HUES64 (cell line): ENCODE measurements around the gene BRD1.
"Not testable (repeated sequence)": the region's sequence is repeated elsewhere in the genome, so short reads cannot be mapped to it uniquely, and the experiment has no call there.

Experiments used
- H3K27ac ChIP-seq: 2 replicates; pipeline ENCODE4 v1.7.0; 2013; ENCODE audit warnings: low read depth, low read length, inconsistent platforms
- H3K27me3 ChIP-seq: 2 replicates; pipeline ENCODE4 v1.6.1; 2013; ENCODE audit warnings: mild to moderate bottlenecking, low read length; ENCODE audit not compliant: insufficient read depth
- H3K36me3 ChIP-seq: 2 replicates; pipeline ENCODE4 v1.6.1; 2013; ENCODE audit warnings: mild to moderate bottlenecking, low read length; ENCODE audit not compliant: insufficient read depth
- H3K4me1 ChIP-seq: 2 replicates; pipeline ENCODE4 v1.6.1; 2013; ENCODE audit warnings: mild to moderate bottlenecking, low read length, moderate library complexity; ENCODE audit not compliant: insufficient read depth
- H3K4me3 ChIP-seq: 2 replicates; pipeline ENCODE4 v1.5.1; 2013; ENCODE audit warnings: mild to moderate bottlenecking, low read length, moderate library complexity
- H3K9ac ChIP-seq: 2 replicates; pipeline ENCODE4 v1.6.1; 2013; ENCODE audit warnings: mild to moderate bottlenecking, low read depth, low read length
- H3K9me3 ChIP-seq: 2 replicates; pipeline ENCODE4 v1.6.1; 2013; ENCODE audit warnings: low read depth, low read length; ENCODE audit not compliant: insufficient read depth
- WGBS: fragments of 150-250, 120-280 bp; methylation state at CpG from one replicate; pipeline ENCODE4 v1.1.7; 2013; ENCODE audit warnings: missing lambda C conversion rate; 5-methylcytosine and 5-hydroxymethylcytosine counted together

Gene BRD1

DNA sequence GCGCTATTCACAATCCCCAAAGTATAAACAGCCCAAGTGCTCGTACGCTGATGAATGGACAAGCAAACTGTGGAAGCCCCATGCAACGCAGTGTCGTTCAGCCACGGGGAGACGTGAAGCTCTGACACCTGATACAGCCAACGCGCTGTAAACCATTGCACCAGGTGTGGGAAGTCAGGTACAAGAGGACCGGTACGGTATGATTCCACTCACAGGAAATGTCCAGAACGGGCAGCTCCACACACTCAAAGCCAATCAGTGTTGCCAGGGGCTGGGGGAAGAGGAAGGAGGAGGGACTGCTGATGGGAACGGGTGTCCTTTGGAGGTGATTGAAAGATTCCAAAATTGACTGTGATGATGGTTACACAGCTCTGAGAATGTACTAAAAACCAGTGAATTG, 64.5 kb downstream of the BRD1 start:
- Histone ChIP-seq H3K9me3 (peaks cover 11% of the 10 kb centered on the region), H3K27ac (no peak overlapping the region), H3K4me3 (no peak overlapping the region), H3K36me3 (no peaks in the 10 kb centered on the region), H3K27me3 (no peaks in the 10 kb centered on the region), H3K9ac (no peak overlapping the region), H3K4me1 (no peaks in the 10 kb centered on the region)
- 83% methylated on average over 13 of the region's 13 CpGs for WGBS

DNA sequence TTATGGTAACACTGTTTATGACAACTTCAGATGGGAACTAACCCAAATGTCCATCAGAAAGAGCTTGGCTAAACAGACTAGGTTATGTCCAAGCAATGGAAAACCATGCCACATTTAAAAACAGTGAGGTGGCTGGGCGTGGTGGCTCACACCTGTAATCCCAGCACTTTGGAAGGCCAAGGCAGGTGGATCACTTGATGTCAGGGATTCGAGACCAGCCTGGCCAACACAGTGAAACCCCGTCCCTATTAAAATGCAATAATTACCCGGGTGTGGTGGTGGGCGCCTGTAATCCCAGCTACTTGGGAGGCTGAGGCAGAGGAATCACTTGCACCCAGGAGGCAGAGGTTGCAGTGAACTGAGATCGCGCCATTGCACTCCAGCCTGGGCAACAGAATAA, 65.1 kb downstream of the BRD1 start:
- H3K36me3 ChIP-seq, H3K4me3 ChIP-seq, H3K27me3 ChIP-seq, H3K9ac ChIP-seq, H3K27ac ChIP-seq, H3K4me1 ChIP-seq: not testable (repeated sequence)
- 93% methylated on average over 5 of the region's 7 CpGs for WGBS
- H3K9me3 ChIP-seq = peaks cover 11% of the 10 kb centered on the region

DNA sequence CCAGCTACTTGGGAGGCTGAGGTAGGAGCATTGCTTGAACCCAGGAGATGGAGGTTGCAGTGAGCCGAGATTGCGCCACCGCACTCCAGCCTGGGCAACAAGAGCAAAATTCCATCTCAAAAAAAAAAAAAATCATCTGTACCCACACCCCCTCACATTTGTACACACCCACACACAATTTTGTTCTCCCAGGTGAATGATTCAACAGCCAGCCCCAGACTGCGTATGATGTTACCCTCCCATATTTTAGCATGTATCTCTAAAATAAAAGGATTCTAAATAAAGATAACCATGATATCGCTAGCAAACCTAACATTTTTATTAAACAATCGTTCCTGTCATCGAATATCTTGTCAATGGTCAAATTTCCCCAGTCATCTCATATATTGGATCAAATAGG, 65.8 kb downstream of the BRD1 start:
- Histone ChIP-seq H3K9me3 (peaks cover 9% of the 10 kb centered on the region; the same call in 1 of the 2 replicates), H3K9ac (no peak overlapping the region), H3K4me1 (no peaks in the 10 kb centered on the region), H3K36me3 (no peaks in the 10 kb centered on the region), H3K4me3 (no peak overlapping the region), H3K27me3 (no peaks in the 10 kb centered on the region), H3K27ac (no peak overlapping the region)
- 86% methylated on average over 7 of the region's 7 CpGs for WGBS

DNA sequence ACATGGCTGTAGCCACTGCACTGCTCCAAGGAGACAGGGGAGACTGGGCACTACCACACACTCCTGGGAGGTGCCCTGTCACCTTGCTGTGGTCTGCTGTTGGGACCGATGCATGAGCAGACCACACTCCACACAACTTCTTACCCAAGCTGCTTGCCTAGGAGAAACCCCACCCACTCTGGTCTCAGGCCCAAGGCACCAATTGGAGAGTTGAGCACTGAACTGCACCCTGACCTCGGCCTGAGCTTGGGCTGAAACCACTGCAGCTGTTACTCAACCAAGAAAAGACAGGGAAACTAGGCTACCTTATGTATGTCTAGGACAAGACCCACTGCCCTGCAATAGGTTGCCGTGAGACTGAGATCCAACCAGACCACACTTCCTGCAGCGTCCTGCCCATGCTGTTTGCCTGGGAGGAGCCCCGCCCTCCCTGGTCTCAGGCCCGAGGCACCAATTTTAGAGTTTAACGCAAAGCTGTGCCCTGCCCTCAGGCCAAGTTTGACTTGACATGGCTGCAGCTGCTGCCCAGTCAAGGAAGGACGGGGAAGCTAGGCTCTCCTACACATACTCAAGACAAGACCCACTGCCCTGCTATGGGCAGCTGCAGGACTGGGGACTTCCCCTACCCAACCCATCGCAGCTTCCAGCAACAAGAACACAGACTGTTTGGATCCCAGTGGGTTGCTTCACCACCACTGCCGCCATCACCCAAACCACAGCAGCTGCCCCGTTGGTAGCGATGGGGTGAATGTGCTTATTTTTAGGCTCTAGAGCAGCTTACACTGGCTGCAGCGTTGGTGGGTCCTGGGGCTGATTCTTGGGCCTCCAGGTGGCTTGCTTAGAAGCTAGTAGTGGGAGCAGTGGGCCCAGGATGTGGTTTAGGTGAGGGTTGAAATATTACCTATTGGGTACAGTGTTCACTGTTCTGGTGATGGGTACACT, 66.8 kb downstream of the BRD1 start:
- H3K9me3 ChIP-seq = 0 out of 2 replicates have a peak, but pooled peaks cover 2% of the 10 kb centered on the region
- H3K4me3 ChIP-seq = no peak overlapping the region
- H3K36me3 ChIP-seq = no peaks in the 10 kb centered on the region
- H3K27ac ChIP-seq = no peak overlapping the region
- no peak overlapping the region for H3K9ac ChIP-seq
- H3K4me1 ChIP-seq = no peaks in the 10 kb centered on the region
- 91% methylated on average over 13 of the region's 13 CpGs for WGBS
- no peaks in the 10 kb centered on the region for H3K27me3 ChIP-seq

DNA sequence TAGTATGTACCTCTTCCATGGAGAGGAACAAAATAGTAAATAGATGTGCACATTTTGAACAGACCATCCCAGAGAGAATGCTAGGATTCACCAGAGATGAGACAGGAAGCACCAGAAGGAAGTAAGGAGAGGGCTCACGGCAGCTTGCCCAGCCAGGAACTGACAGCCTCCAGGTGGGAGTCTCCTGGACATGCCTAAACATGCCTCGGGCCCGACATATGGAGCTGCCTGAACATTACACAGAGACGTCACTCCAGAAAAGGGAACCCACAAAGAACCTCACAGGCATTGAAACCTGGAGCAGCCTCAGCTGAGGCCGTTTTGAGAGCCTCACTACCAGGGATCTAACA, 67.4 kb downstream of the BRD1 start:
- Histone ChIP-seq H3K36me3 (no peaks in the 10 kb centered on the region), H3K27me3 (no peaks in the 10 kb centered on the region), H3K9ac (no peak overlapping the region), H3K27ac (no peak overlapping the region), H3K4me1 (no peaks in the 10 kb centered on the region), H3K4me3 (no peak overlapping the region), H3K9me3 (0 out of 2 replicates have a peak, but pooled peaks cover 2% of the 10 kb centered on the region)
- 92% methylated on average over 5 of the region's 5 CpGs for WGBS

DNA sequence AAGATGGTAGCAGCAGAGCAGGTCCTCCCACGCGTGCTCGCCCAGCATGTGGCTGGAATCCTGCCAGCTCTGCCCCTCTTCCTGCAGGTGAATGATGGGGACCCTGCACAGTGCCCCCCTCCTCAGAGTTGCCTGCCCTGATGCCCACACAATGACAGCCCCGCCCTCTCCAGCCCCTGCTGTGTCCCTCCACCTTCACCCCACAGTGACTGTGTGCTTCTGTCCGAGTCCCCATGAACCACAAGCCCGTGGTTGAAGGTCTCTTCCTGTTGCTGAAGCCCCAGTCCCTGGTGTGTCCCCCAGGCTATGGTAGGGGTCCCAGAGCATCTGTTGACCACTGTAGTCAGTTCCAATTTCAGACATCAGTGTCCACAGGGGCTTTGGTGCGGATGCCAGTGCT, 71.0 kb downstream of the BRD1 start:
- Histone ChIP-seq H3K36me3 (no peaks in the 10 kb centered on the region), H3K9ac (no peak overlapping the region), H3K27me3 (no peaks in the 10 kb centered on the region), H3K27ac (no peak overlapping the region), H3K9me3 (0 out of 2 replicates have a peak, but pooled peaks cover 2% of the 10 kb centered on the region), H3K4me1 (no peaks in the 10 kb centered on the region), H3K4me3 (no peak overlapping the region)
- WGBS = 90% methylated on average over 7 of the region's 7 CpGs

DNA sequence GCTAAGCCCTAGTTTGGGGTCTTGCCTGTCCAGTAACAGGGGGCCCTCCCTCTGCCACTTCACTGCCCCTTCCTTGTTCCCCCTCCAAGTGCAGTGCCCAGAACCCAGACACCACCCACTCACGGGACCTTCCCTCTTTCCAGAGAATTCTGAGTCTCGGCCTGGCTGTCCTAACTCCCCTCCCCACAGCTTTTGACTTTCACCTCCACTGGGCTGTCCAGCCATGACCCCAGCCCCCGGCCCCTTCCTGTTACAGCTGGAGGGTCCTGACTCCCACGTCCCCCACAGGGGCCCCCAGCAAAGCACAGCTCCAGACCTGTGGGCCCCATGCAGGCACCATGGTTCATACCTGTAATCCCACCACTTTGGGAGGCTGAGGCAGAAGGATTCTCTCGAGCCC, 71.5 kb downstream of the BRD1 start:
- Histone ChIP-seq H3K9me3 (0 out of 2 replicates have a peak, but pooled peaks cover 2% of the 10 kb centered on the region), H3K4me1 (no peaks in the 10 kb centered on the region), H3K4me3 (no peak overlapping the region), H3K36me3 (no peaks in the 10 kb centered on the region), H3K27ac (no peak overlapping the region), H3K27me3 (no peaks in the 10 kb centered on the region), H3K9ac (no peak overlapping the region)
- WGBS = 88% methylated on average over 5 of the region's 5 CpGs

DNA sequence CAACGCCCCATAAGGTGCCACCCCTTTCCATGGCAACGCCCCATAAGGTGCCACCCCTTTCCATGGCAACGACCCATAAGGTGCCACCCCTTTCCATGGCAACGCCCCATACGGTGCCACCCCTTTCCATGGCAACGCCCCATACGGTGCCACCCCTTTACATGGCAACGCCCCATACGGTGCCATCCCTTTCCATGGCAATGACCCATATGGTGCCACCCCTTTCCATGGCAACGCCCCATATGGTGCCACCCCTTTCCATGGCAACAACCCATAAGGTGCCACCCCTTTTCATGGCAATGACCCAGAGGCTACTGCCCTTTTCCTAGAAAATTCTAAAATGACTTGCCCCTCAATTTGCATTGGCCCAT, 72.1 kb downstream of the BRD1 start:
- 87% methylated on average over 10 of the region's 10 CpGs for WGBS
- Histone ChIP-seq H3K9ac (no peak overlapping the region), H3K27me3 (no peaks in the 10 kb centered on the region)

DNA sequence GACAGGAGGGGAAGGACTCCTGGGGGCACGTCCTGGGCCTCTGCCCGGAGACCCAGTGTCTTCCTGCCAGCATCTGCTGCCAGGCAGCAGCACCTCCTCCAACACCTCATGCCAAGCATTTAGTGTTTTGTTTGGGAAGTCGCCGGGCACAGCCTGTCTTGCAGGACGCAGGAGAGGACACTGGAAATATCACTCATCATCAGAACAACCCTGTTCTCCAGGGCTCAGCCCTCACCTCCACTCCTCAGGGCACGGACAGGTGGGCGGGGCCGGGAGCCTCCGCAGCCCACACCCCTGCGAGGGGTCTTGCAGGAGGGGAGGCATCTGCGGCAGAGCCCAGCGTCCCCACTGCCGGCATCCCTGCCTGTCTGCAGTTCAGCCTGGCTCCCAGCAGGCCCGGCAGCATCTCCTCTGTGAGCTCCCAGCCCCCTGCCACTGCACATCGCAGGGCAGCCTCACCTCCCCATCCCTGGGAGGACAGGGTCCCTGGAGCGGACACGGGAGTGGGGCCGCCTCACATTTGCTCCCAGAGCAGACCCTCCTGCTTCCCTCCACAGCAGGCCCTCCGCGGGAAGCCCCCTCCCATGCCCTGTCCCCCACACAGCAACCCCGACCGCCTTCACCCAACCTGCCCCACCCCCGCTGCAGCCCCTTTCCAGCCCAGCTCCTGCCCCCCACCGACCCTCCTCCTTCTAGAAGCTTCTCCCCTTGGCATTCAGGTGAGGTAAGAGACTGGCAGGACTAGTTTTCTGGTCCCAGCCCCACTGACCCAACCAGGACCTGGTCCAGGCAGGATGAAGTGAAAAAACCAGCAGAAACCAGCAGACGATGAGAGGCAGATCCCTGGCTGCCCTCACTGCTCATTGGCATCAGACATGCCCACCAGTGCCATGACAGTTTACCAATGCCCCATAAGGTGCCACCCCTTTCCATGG, 72.7 kb downstream of the BRD1 start:
- WGBS = 80% methylated on average over 25 of the region's 25 CpGs
- Histone ChIP-seq H3K9me3 (0 out of 2 replicates have a peak, but pooled peaks cover 2% of the 10 kb centered on the region), H3K9ac (no peak overlapping the region), H3K4me3 (no peak overlapping the region), H3K4me1 (no peaks in the 10 kb centered on the region), H3K27ac (no peak overlapping the region), H3K27me3 (no peaks in the 10 kb centered on the region), H3K36me3 (no peaks in the 10 kb centered on the region)

More for the DNA sequence above, 72.1 kb downstream of the BRD1 start:
- Histone ChIP-seq H3K27ac (no peak overlapping the region), H3K36me3 (no peaks in the 10 kb centered on the region), H3K4me1 (no peaks in the 10 kb centered on the region), H3K9me3 (0 out of 2 replicates have a peak, but pooled peaks cover 2% of the 10 kb centered on the region), H3K4me3 (no peak overlapping the region)

DNA sequence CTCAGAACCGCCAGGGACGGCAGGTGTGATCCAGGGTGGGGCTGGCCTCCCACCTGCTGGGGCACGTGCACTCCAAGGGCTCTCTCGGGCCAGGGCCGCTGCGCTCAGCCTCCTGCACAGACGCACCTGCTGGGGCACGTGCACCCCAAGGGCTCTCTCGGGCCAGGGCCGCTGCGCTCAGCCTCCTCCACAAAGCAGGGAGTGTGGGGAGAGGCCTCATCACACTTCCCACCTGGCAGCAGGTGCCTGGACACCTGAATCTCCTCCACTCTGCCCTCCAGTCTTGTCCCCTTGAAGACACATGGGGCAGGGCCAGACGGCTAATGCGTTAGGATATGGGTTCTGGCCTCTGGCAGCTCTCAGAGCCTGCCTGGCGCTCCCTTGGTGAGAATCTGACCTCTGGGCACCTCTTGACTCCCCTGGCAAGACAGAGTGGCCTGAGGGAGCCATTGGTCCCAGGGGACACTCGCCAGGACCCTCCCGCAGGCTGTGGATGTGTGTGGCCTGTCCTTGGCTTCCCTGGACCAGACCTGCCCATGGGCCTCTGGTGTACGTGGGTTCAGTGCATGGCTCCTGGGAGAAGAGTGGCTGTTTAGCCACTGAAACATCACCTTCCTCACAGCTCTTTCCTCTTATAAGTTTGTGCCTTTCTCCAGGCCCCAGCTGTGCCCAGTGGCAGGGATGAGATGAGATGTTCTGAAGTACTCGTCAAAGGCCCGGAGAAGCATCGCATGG, 73.5 kb downstream of the BRD1 start:
- no peak overlapping the region for H3K4me3 ChIP-seq
- 0 out of 2 replicates have a peak, but pooled peaks cover 2% of the 10 kb centered on the region for H3K9me3 ChIP-seq
- no peak overlapping the region for H3K9ac ChIP-seq
- no peaks in the 10 kb centered on the region for H3K4me1 ChIP-seq
- no peak overlapping the region for H3K27ac ChIP-seq
- H3K27me3 ChIP-seq = no peaks in the 10 kb centered on the region
- H3K36me3 ChIP-seq = no peaks in the 10 kb centered on the region
- 91% methylated on average over 20 of the region's 20 CpGs for WGBS
